Endothelial cell of hepatic sinusoid (primary cell): Measurements from ENCODE around the gene CXCL11.
"Not testable (repeated sequence)": the region's sequence is repeated elsewhere in the genome, so short reads cannot be mapped to it uniquely, and the experiment has no call there.

Source experiments
- in situ Hi-C: cut with HindIII; loops from 2 replicates; pipeline ENCODE4 v1.10.0; 2017; ENCODE audit warnings: low sequenced_read_pairs

CXCL11 gene

DNA sequence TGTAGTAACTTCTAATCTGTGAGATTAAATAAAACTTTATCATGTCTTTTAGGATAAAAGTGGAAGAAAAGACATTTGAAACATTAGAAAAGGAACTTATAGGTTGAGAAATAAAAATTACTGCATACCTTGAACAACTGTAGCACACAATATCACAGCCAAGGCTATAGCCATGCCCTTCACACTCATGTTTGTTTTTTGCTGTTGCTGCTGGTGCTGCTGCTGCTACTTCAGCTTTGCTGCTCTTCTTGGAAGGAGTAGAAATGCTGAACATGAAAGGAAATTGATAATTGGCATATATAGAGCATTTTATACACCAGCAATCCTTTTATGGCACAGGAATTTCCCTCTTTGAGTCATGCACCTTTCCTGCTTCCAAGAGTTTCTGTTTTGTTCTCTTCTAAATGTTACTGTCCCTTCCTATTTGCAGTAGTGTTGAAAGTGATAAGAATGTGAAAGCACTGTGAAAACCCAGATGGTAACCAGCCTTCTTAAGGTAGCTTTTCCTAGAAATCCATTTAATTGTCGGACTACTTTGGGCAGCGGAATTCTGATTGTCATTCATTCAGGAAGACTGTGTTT is at the start of gene CXCL11:
CXCL11 (minus strand) TSS at position 272 of the 582 bp plus-strand sequence; CDS start at position 189, 83 bp downstream.
- in situ Hi-C loops = no loop called here

DNA sequence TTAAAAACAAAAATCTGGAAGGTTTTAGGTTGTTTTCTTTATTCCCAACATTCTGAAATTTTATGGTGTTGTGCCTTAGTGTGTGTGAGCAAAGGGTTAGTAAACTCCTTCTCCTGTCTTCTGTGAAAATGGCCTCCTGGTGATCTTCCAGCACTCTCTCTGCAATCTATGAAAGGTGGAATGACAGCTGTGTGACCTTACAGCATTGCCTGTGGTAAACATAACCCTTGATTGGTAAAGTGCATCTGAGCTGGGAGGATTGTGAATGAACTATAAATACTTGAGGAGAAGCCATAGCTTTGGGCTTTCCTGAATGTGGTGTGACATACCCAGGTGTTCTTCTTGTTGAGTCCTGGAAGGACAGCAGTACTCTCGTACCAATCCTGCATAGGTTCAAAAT is 48.7 kb upstream of the CXCL11 start:
- in situ Hi-C loops = loop anchor here (5.0 kb wide), 1 partner anchor 92 kb away; the partner anchor contains the start of gene SDAD1

DNA sequence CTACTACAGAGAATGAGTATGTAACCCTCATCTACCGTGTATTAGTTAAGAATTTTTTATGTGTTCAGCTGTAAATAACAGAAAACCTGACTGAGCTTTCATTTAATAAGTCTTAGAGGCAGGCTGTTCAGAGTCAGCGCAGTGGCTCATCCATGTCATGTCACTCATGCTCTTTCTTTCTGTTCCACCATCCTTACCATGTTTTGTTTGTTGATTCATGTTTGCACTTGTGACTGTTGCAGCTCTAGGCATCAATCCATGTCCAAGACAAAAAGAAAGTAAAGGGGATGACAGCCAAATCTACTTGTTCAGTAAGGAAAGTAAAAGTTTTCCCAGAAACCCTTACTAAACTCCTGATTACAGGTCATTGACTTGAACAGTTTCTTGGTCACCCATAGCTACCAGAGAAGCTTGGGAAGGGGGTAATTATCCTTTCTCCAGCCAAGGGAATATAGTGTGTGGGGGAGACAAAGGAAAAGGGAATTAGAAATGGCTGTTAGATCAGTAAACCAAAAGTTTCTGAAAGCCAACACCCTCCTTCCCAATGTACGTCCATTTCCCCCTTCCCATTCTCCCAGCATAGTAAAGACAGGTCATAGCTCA is 47.6 kb upstream of the CXCL11 start:
- in situ Hi-C loops = loop anchor here (5.0 kb wide), 1 partner anchor 91 kb away; the partner anchor contains the start of gene SDAD1

DNA sequence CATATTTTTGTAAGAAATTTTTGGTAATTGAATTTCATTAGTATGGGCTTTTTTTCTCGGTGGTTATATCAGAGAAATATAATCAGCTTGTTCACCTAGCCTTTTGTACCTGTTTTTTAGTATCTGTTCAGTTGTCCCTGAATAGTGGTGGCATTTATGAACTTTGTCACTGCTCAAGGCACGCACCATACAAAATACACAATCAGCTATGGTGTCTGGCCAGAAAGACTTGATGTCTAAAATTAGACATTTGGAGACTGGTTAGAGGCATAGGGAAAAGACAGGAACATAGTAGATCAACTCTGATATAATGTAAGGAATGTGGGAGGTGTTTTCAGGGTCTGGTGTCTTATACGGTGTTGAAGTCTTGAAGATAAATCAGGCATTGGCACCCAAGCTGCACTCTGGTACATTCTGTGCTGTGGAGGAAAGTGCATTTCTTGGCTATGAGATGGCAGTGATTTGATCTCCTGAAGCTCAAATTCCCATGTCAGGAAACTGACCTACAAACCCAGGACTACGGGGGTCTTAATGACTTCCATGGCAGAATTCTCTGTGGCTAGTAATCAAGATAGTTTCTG is 42.3 kb upstream of the CXCL11 start:
- in situ Hi-C loops = no loop called here

DNA sequence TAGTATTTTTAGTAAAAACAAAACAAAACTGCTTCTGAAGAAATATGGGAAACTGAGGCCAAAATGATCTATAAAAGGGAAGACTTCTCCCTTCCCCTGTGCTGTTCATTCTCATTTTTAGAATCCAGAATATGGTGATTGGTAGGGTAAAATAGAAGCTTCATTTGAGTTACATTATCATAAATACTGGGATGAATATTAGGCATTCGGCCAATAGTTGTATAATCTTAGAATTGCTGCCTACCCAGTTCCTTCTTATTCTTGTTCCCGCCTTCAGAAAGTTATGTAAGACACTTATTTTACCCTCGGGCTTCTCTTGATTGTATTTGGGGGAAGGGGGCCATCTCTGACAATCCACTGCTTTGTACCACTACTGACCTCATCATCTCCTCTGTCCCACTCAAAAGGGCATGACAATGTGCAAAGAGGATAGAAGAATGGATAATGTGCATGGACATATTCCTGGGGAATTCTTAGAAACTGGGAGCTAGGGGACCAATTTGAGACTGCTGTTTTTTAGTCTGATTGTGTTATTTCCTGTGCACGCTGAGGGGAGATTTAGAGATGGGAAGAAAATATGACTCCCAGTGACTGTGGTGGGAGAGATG is 39.2 kb upstream of the CXCL11 start:
- in situ Hi-C loops = no loop called here

DNA sequence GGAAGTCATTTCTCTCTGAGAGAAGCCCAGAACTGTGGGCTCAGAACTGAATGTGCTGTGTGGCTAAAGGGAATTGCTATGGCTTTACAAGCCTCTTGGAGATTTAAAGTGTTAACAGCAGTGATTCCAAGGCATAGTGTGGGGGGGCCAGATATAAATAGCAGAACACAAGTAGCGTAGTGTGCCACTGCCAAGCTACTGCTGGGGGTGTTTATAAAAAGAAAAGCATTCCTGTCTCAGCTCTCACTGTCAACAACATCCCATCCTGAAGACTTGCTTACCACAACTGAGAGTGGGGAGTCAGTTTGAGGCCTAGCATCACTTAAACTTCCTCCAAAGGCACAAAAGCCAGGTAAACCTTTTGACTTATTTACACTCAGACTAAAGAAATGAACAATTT is 38.6 kb upstream of the CXCL11 start, which contains the start of gene ART3:
ART3 (plus strand) TSS at position 242 of the 400 bp plus-strand sequence. CDS start 1,181 bp downstream, outside the sequence.
- in situ Hi-C loops = no loop called here

DNA sequence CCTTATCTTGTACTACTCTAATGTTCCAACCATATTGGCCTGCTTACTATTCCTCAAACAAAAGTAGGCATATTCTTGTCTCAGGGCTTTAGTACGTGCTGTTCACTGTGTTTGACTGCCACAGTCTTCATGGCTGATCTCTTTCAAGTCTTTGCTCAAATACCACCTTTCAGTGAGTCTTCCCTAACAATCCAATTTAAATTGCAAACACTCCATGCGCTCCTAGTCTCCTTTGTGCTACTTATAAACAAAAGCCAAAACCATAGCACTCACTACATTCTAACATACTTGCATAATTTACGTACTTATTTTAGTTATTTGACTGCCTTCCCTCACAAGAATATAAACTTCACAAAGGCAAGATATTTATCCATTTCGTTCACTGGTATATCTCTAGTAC is 36.9 kb upstream of the CXCL11 start:
- in situ Hi-C loops = no loop called here

DNA sequence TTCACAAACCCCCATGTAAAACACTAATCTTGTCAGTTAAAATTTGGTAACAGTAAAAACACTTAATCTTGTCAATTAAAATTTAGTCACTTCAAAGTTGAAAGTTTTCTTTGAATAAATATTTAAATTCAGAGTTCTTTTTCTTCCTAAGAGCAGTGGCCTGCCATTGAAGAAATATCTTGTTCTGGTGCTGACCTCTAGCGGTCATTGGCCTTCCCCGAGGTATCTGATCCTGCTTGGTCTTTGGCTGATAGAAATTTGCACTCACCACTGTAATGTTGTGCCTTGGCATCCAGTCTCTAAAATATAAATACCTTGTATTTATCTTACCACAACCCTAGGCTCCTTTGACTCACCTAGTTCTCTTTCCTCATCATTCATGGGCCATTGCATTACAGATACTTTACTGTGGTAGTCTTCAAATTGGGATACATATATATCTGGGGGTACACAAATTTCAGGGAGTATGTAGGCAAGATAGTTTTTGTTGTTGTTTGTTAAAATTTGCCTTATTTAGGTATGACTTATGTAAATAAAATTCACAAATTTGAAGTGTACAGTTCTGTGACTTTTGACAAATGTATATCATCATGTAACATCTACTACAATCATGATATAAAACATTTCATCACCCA is 31.9 kb upstream of the CXCL11 start:
- in situ Hi-C loops = no loop called here

DNA sequence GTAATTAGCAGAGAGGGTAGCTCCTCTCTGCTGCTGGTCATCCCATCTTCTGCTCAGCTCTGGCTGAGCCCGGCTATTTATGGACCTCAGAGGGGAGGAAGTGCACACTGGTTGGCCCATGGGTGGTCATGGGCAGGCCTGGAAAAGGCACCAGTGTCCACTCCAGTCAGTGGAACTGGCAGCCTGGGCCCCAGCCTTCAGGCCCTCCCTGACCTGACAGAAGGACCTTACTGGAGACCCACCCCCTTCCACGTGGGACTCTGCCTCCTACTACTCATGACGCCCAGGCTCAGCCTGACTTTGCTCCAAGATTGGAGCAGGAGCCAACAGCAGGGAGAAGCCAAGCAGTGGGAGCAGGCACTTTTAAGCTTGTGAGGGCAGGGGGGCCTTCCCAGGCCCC is 30.7 kb upstream of the CXCL11 start:
- in situ Hi-C loops = no loop called here

DNA sequence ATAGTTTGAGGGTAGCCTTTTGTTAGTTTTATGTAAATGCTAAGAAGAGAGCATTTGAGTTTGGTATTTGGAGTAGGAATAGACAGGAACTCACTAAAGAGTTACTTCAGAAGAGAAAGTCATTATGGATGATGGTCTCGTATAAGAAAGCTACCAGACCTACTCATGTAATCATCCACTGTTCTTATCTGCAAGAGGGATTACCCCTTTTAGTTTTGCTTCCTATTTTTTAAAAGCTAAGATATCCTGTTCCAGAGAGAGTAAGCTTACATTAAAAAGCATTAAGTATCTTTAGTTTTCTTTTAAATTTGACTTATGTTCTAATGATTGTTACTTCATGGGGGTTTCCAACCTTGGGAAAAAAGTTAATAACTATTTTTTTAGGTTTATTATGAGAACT is 26.1 kb upstream of the CXCL11 start:
- in situ Hi-C loops = no loop called here

DNA sequence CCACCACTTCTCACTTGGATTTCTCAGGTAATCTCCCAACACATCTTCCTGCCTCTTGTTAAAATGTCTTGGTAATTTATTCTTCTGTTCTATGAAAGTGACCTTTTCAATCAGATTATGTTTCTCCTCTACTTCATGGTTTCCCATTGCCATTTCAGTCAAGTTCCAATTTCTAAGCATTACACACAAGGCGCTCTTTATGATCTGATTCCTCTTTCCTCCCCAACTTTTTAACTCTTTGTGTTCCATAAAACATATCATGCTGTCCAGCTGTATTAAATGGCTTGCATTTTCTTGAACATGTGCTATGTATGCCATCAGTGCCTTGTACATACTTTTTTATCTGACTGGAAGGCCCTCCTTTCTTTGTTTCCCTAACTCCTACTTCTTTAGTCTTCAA is 25.6 kb upstream of the CXCL11 start:
- in situ Hi-C loops = no loop called here

DNA sequence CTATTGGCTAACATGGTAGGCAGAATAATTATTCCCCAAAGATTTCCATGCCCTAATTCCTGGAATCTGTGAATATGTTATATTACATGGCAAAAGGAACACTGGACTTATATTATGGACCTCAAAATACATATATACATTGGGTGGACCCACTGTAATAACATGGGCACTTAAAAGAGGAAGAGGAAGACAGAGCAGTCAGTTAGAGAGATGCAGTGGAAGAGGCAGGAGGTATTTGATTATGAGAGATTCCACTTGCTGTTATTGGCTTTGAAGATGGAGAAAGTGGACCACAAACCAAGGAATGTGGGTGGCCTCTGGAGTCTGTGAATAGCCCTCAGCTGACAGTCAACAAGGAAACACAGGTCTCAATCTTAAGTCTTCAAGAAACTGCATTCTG is 24.6 kb upstream of the CXCL11 start:
- in situ Hi-C loops = no loop called here

DNA sequence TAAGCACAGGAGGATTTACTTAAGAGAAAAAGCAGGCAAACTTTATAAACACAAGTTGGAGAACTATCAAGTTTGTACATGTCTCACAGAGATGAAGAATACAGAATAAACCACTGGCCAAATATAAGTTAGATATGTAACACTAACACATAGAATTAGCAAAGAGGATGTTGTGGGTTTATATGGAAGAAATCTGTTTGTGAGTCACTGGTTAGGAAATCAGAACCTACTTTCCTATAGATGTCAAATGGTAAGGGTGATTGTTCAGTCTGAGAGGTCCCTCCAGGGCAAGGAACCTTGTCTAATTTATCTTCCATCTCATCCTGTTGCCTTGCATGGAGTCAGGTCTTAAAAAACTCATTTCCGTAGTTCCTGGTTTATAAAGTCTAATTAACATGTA is 23.9 kb upstream of the CXCL11 start:
- in situ Hi-C loops = no loop called here

DNA sequence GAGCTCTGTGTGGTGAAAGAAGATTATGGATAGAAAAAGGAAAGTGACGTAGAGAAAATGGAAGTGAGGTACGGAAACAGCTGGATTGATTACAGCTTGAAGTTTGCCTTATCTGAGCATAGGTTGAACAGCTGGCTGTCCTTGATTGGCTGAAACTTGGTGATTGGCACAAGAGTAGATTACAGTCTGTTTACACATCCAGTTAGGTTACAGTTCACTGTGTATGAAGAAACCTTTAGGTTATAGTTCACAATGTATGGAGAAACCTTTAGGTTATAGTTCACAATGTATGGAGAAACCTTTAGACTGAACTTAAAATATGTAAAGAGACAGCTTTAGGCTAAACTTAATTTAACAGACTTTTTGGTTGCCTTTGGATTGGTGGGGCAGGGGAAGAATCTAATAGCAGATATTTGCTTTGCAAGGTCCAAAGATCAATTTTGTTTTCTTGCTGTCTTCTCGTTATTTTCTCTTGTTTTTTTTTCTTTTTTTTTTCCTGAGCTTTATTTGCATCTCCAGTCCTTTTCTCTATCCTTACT is 23.1 kb upstream of the CXCL11 start:
- in situ Hi-C loops = no loop called here

DNA sequence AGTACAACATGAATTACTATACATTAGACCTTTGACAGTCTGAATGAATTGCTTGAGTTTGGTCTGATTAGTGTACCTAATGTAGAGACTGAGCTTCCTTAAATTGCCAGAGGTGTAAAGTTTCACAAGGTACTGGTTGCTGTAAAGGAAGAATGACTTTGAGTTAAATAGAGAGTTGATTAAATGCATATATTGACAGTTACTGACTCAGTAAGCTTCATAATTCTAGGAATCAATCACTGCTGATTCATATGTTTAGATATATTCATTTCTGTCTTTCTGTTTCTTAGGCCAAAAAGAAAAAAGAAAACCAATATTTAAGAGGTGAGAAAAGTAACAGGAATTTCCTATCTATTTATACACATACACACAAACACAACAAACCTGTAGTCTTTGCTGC is 22.4 kb upstream of the CXCL11 start:
- in situ Hi-C loops = no loop called here

DNA sequence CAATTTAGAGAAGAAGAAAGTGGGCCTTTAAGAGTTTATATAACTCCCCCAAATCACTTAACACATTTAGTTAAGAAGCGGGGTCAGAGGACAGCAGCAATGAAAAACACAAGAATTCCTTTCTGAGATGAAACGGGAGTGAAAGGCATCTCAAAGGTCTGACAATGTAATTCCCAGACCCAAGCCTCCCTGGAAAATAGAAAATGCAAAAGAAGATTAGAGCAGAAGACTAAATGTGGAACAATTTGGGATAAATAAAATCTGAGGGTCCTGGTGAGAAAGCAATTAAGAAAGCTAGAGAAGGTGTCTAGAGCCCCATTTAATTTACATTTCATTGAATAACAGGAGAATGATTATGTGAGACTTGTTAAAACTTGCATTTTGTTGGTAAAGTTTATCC is 19.6 kb upstream of the CXCL11 start:
- in situ Hi-C loops = no loop called here

DNA sequence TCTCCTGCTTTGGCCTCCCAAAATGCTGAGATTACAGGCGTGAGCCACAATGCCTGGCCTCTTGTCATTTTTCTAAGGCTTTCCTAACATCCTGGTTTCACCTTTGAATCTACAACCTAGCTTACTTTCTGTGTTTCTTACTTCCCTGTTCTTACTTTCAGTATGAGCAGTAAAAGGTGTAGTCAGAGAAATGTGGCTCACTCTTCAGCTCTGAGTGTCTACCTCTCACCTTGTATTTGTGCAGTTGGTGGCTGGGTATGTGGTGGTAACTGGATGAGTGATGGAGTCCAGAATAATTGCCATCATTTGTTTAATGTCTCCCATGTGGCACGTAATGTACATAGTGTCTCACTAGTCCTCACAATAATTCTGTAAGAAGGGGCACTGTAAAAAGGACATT is 19.1 kb upstream of the CXCL11 start:
- in situ Hi-C loops = no loop called here

DNA sequence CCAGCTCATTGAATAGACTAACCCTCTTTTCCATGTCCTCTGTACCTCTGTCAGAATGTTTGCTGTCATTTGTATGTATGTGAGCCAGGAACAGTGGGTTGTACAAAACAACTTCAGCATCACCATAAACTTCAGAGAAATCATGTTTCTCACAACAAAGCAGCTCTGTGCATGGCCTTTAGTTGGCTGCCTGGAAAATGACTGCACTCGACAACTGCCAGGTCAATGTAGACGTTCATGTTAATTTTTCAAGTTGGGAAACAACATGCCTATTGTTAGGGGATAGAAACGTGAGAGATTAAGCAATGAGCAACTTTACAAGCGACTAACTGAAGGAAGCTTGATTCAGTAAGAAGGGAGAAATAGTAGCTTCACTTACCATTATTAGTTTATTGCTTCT is 17.9 kb upstream of the CXCL11 start:
- in situ Hi-C loops = no loop called here

DNA sequence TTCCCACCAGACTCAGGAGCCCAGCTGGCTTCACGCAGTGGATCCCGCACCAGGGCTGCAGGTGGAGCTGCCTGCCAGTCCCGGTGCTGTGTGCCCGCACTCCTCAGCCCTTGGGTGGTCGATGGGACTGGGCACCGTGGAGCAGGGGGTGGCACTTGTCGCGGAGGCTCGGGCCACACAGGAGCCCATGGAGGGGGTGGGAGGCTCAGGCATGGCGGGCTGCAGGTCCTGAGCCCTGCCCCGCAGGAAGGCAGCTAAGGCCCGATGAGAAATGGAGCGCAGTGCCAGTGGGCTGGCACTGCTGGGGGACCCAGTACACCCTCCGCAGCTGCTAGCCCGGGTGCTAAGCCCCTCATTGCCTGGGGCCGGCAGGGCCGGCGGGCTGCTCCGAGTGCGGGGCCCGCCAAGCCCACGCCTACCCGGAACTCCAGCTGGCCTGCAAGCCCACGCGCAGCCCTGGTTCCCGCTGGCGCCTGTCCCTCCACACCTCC is 14.7 kb upstream of the CXCL11 start:
- in situ Hi-C loops = not testable (repeated sequence)

DNA sequence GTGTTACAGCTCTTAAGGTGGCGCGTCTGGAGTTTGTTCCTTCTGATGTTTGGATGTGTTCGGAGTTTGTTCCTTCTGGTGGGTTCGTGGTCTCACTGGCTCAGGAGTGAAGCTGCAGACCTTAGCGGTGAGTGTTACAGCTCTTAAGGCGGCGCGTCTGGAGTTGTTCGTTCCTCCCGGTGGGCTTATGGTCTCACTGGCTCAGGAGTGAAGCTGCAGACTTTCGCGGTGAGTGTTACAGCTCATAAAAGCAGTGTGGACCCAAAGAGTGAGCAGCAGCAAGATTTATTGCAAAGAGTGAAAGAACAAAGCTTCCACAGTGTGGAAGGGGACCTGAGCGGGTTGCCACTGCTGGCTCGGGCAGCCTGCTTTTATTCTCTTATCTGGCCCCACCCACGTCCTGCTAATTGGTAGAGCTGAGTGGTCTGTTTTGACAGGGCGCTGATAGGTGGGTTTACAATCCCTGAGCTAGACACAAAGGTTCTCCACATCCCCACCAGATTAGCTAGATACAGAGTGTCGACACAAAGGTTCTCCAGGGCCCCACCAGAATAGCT is 14.1 kb upstream of the CXCL11 start:
- in situ Hi-C loops = not testable (repeated sequence)

DNA sequence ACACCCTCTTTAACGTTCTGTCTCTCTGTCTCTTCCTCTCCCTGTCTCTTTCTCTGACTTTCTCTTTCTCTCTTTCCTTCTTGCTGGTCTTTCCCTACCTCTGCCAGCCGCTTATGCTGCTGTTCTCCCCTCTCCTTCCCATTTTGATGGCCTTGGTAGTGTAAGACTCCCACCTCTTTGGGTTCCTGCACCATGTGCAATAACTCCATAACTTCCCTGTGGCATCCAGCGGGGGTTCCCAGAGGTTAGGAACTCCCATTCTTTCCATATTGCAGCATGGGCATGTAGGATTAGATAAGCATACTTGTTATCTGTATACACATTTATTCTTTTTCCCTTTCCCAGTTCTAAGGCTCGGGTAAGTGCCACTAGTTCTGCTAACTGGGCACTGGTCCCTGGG is 8.8 kb upstream of the CXCL11 start:
- in situ Hi-C loops = not testable (repeated sequence)
